Left lung (tissue), 10 donors: ENCODE measurements around the gene OLFM1. TPM values are rescaled to one million over a fixed set of nuclear protein-coding genes. Genes with fewer than 3 reads are reported as not detected.

Source experiments
- ATAC-seq: fragments of 200-7000 bp; cut with Tn5 transposase; one replicate; pipeline ENCODE4 v1.9.1; 2020; ENCODE audit warnings: moderate library complexity
- DNase-seq, 4 donors: peaks; one replicate each; pipeline ENCODE4 v3.0.0-alpha.2; 2013 to 2020
- H3K27ac ChIP-seq, 2 donors: fragments of 200-600 bp; sonication (generic) in 1 of 2; one replicate each; pipeline versions ENCODE4 v1.5.0 to v1.8.0; 2020 to 2021
- H3K27me3 ChIP-seq, 2 donors: fragments of 200-600 bp; sonication (generic) in 1 of 2; one replicate each; pipeline versions ENCODE4 v1.5.0 to v1.8.0; 2020 to 2021
- H3K36me3 ChIP-seq, 2 donors: fragments of 200-600 bp; sonication (generic) in 1 of 2; one replicate each; pipeline versions ENCODE4 v1.5.0 to v1.8.0; 2020 to 2021
- H3K4me1 ChIP-seq, 2 donors: fragments of 200-600 bp; one replicate each; pipeline ENCODE4 v1.8.0; 2021
- H3K4me3 ChIP-seq, 2 donors: fragments of 200-600 bp; sonication (generic) in 1 of 2; one replicate each; pipeline versions ENCODE4 v1.5.0 to v1.8.0; 2020 to 2021; ENCODE audit warnings: mild to moderate bottlenecking in 1 of 2
- H3K9me3 ChIP-seq, 2 donors: fragments of 200-600 bp; sonication (generic) in 1 of 2; one replicate each; pipeline versions ENCODE4 v1.5.0 to v1.8.0; 2020 to 2021
- intact Hi-C, 2 donors: fragments of 100-400 bp; cut with DNase I; formaldehyde crosslinking; loops; one replicate each; pipeline versions ENCODE4 v1.11.2 to v1.14.2; 2022
- polyA plus RNA-seq, 6 donors: library from polyadenylated mRNA; unstranded; fragments of 120-200 nt; gene quantifications; one replicate each; pipeline ENCODE4 v1.2.1, GENCODE V29; 2013; ENCODE audit not compliant: insufficient read length in 6 of 6
- total RNA-seq, 2 donors: library from RNA; stranded (reverse); fragmentation: NEBNext Ultra II Directional; extraction: Animal tissue kit (Norgen Biotek cat#: 25700); gene quantifications; one replicate each; pipeline ENCODE4 v1.2.1, GENCODE V29; 2021
- TF ChIP-seq, protein P1 (sequence below), 2 donors: fragments of 200-600 bp; sonication (generic) in 1 of 2; IDR thresholded peaks; one replicate each; pipeline versions ENCODE4 v1.5.0 to v1.8.0; 2021; ENCODE audit warnings: antibody characterized with exemption in 2 of 2
- donor health status: DM: no; HTN: yes; CAD: no.
- donor health status: DM: no; HTN: no; CAD: no.

Gene OLFM1
- total and polyA plus RNA-seq, 8 donors: 6.8 to 21.5 (median 14.3) TPM

DNA sequence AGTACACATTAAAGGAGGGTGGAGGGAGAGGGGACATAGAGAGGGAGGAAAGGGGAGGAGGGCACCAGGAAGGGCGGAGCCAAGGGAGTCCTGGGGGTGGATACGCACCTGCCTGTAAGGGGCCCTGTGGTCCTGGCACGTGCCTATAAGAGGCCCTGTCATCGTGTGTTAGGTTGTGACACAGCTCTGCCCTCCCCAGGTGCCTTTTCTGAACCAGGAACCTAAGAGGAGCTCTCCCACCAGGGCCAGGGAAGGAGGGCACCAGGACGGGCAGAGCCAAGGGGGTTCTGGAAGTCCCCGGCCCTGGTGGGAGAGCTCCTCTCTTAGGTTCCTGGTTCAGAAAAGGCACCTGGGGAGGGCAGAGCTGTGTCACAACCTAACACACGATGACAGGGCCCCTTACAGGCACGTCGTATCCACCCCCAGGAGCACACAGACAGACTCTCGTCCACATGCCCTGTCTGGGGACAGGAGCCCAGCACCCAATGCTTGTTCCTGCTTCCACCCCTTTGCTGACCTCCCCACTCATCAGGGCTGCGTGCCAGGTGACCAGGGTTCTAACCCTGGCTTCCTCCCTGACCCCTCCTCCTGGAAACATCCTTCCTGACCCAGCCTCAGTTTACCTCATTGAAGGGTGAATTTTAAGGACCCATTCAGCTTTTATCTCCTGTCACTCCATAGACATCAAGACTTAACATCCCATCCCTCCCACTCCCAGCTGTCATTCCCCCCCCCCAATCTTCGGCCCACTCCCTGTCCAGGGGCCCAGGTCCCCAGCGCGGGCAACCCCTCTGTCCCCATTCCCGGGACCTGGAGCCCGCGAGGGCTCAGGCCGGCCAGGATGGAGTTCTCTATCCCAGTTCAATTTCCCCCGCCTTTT is 12.9 kb upstream of the OLFM1 start:
- Histone ChIP-seq H3K4me1 (peaks cover 0 to 4% of the 10 kb centered on the region in 2 donors), H3K4me3 (peak overlapping the region; percentile 25 to 42), H3K27ac (no peak overlapping the region), H3K36me3 (no peaks in the 10 kb centered on the region), H3K27me3 (peaks cover 6 to 87% of the 10 kb centered on the region in 2 donors), H3K9me3 (no peaks in the 10 kb centered on the region)
- ATAC-seq (no peak), DNase-seq (peak in 1 of 4 donors; percentile 38)
- intact Hi-C loops: no loop called here
- TF ChIP-seq, protein P1, sequence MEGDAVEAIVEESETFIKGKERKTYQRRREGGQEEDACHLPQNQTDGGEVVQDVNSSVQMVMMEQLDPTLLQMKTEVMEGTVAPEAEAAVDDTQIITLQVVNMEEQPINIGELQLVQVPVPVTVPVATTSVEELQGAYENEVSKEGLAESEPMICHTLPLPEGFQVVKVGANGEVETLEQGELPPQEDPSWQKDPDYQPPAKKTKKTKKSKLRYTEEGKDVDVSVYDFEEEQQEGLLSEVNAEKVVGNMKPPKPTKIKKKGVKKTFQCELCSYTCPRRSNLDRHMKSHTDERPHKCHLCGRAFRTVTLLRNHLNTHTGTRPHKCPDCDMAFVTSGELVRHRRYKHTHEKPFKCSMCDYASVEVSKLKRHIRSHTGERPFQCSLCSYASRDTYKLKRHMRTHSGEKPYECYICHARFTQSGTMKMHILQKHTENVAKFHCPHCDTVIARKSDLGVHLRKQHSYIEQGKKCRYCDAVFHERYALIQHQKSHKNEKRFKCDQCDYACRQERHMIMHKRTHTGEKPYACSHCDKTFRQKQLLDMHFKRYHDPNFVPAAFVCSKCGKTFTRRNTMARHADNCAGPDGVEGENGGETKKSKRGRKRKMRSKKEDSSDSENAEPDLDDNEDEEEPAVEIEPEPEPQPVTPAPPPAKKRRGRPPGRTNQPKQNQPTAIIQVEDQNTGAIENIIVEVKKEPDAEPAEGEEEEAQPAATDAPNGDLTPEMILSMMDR (IDR thresholded peaks at IDR 0.05): no peak

DNA sequence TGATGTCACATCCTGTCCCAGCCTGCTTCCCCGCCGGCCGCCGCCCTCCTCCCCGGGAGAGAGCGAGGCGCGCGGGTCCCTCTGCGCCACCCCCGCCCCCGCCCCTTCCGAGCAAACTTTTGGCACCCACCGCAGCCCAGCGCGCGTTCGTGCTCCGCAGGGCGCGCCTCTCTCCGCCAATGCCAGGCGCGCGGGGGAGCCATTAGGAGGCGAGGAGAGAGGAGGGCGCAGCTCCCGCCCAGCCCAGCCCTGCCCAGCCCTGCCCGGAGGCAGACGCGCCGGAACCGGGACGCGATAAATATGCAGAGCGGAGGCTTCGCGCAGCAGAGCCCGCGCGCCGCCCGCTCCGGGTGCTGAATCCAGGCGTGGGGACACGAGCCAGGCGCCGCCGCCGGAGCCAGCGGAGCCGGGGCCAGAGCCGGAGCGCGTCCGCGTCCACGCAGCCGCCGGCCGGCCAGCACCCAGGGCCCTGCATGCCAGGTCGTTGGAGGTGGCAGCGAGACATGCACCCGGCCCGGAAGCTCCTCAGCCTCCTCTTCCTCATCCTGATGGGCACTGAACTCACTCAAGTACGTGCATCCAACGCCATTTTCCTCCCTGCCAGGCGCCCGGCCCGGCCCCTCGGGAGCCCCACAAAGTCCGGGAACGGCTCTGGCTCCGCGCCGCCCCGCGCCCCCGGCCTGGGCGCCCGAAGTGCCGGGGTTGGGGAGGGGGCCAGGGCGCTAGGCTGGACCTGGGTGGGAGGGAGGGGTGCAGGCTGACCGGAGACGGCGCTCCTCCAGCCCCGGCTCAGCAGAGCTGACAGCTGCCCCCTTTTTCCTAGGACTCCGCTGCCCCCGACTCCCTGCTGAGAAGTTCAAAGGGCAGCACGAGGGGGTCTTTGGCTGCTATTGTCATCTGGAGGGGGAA is 12.0 kb upstream of the OLFM1 start:
- Histone ChIP-seq H3K36me3 (no peaks in the 10 kb centered on the region), H3K4me1 (peaks cover 0 to 4% of the 10 kb centered on the region in 2 donors), H3K27ac (no peak overlapping the region), H3K4me3 (peak overlapping the region; percentile 25 to 42), H3K9me3 (no peaks in the 10 kb centered on the region), H3K27me3 (peaks cover 0 to 80% of the 10 kb centered on the region in 2 donors)
- intact Hi-C loops: no loop called here
- peak in 3 of 4 donors; percentile 40 to 85 (median 65) for DNase-seq
- TF ChIP-seq, protein P1 (IDR thresholded peaks at IDR 0.05): no peak
- peak; percentile 89 for ATAC-seq

DNA sequence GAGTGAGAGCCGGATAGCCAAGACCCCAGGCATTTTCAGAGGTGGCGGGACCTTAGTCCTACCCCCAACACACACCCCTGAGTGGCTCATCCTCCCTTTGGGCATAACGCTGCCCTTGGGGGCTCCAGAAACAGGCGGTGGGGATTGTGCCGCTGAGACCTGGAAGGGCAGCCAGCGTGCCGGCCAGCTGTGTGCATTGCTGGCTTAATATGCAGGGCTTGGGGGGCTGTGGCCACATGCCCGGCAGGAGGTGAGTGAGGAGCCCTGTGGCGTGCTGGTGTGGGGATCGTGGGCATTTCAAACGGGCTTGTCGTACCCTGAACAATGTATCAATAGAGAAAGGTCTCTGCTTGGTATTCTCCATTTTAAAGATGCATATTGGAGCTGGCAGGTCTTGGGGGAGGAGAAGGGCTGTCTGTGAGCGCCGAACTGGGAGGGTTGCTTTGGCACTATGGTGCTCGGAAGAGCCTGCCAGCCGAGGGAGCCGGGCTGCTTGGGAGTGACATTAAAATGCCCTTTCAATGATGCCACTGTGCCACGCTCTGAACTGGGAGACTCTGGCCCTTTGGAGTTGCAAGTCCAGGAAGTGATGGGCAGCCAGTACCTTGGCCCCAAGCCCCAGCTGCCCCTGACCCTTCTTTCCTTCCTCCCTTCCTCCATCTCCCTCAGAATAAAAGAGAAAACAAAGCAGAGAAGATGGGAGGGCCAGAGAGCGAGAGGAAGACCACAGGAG is 11.2 kb upstream of the OLFM1 start:
- Histone ChIP-seq H3K4me3 (peak overlapping the region in 1 of 2 donors; percentile 42), H3K36me3 (no peaks in the 10 kb centered on the region), H3K27me3 (peaks cover 0 to 76% of the 10 kb centered on the region in 2 donors), H3K9me3 (no peaks in the 10 kb centered on the region), H3K4me1 (peaks cover 0 to 4% of the 10 kb centered on the region in 2 donors), H3K27ac (no peak overlapping the region)
- TF ChIP-seq, protein P1 (IDR thresholded peaks at IDR 0.05): no peak
- intact Hi-C loops: no loop called here
- DNase-seq: peak in 1 of 4 donors; percentile 17
- ATAC-seq: no peak

DNA sequence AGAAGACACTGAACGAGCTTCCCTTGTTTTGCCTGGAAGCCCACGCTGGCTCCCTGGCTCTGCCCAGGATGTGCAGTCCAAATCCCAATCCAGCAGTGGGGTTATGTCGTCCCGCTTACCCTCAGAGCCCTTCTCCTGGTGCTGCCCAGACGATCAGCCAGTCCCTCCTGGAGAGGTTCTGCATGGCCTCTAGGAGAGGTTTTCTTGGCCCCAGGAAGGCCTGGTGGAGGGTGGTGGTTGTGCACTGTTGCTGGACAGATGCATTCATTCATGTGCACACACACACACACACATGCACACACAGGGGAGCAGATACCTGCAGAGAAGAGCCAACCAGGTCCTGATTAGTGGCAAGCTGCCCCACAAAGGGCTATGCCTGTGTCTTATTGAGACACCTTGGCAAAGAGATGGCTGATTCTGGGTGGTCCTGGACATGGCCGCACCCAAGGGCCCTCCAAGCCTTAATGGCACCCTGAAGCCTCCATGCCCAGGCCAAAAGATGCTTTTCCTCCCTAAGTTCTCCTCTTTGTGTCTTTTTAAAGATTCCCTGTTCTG is 10.5 kb upstream of the OLFM1 start:
- Histone ChIP-seq H3K27me3 (peaks cover 0 to 76% of the 10 kb centered on the region in 2 donors), H3K4me3 (peak overlapping the region in 1 of 2 donors; percentile 42), H3K36me3 (no peaks in the 10 kb centered on the region), H3K9me3 (no peaks in the 10 kb centered on the region), H3K4me1 (peaks cover 0 to 4% of the 10 kb centered on the region in 2 donors), H3K27ac (no peak overlapping the region)
- intact Hi-C loops: no loop called here
- TF ChIP-seq, protein P1 (IDR thresholded peaks at IDR 0.05): no peak
- ATAC-seq (no peak), DNase-seq (peak in 1 of 4 donors; percentile 2)
